SU-DHL-6 (cell line): Measurements from ENCODE around the gene TBC1D8.

Source experiments
- H2AFZ ChIP-seq: fragments of 200-600 bp; sonication (generic); 2 replicates; pipeline ENCODE4 v1.6.1; 2014; ENCODE audit warnings: low read depth, mild to moderate bottlenecking, moderate library complexity, mixed read lengths, antibody characterized with exemption, low read length; ENCODE audit not compliant: severe bottlenecking
- H3F3A ChIP-seq: fragments of 200-600 bp; shearing (Covaris generic); 2 replicates; pipeline ENCODE4 v1.6.0; 2016; ENCODE audit warnings: antibody characterized with exemption, mild to moderate bottlenecking; ENCODE audit not compliant: insufficient read depth
- H3K27ac ChIP-seq: fragments of 200-600 bp; sonication (generic); 2 replicates; pipeline ENCODE4 v1.5.1; 2016; ENCODE audit warnings: low read depth, mild to moderate bottlenecking, low read length, moderate library complexity, mixed read lengths
- H3K27me3 ChIP-seq: fragments of 200-600 bp; sonication (generic), shearing (Covaris generic); 2 replicates; pipeline ENCODE4 v1.6.0; 2014; ENCODE audit warnings: mild to moderate bottlenecking, low read length
- H3K36me3 ChIP-seq: fragments of 200-600 bp; sonication (generic); 2 replicates; pipeline ENCODE4 v1.6.1; 2014; ENCODE audit warnings: mild to moderate bottlenecking, low read length, mixed read lengths
- H3K4me2 ChIP-seq: fragments of 300-600, 200-600 bp; shearing (Covaris generic), sonication (generic); 2 replicates; pipeline ENCODE4 v1.6.0; 2014; ENCODE audit warnings: low read length, low read depth, mild to moderate bottlenecking; ENCODE audit not compliant: poor library complexity, severe bottlenecking
- H3K4me3 ChIP-seq: fragments of 200-600 bp; sonication (generic); 2 replicates; pipeline ENCODE4 v1.5.1; 2014; ENCODE audit warnings: antibody characterized with exemption, low read length, mild to moderate bottlenecking, mixed read lengths; ENCODE audit not compliant: insufficient read depth, poor library complexity, severe bottlenecking
- H3K79me2 ChIP-seq: fragments of 200-600 bp; sonication (generic); 2 replicates; pipeline ENCODE4 v1.6.1; 2014; ENCODE audit warnings: mild to moderate bottlenecking, low read length, moderate library complexity; ENCODE audit not compliant: insufficient read depth
- H3K9ac ChIP-seq: fragments of 200-600 bp; sonication (generic); 2 replicates; pipeline ENCODE4 v1.7.0; 2014; ENCODE audit warnings: mild to moderate bottlenecking, low read length
- H3K9me2 ChIP-seq: fragments of 200-600 bp; sonication (generic); replicated peaks from 2 replicates; pipeline ENCODE4 v1.6.1; 2014; ENCODE audit warnings: low read length; ENCODE audit not compliant: insufficient read depth
- H3K9me3 ChIP-seq: fragments of 200-600 bp; sonication (generic); 2 replicates; pipeline ENCODE4 v1.6.1; 2014; ENCODE audit warnings: low read length, mixed read lengths; ENCODE audit not compliant: insufficient read depth
- H4K20me1 ChIP-seq: fragments of 200-600 bp; sonication (generic); 2 replicates; pipeline ENCODE4 v1.6.1; 2014; ENCODE audit warnings: low read depth, mild to moderate bottlenecking, antibody characterized with exemption, low read length, moderate library complexity, mixed read lengths
- EZH2phosphoT487 ChIP-seq: fragments of 200-600 bp; sonication (generic), shearing (Covaris generic); conservative IDR thresholded peaks from 2 replicates; pipeline ENCODE4 v1.6.1; 2018; ENCODE audit warnings: mild to moderate bottlenecking, antibody characterized with exemption, low read length, moderate library complexity, mixed read lengths
- TF ChIP-seq, protein P1 (sequence below): fragments of 200-600 bp; sonication (generic); IDR thresholded peaks from one replicate; pipeline ENCODE4 v1.5.1; 2017; ENCODE audit warnings: antibody characterized with exemption, mild to moderate bottlenecking, low read length, moderate library complexity; ENCODE audit not compliant: insufficient read depth, poor library complexity, severe bottlenecking

Gene TBC1D8

DNA sequence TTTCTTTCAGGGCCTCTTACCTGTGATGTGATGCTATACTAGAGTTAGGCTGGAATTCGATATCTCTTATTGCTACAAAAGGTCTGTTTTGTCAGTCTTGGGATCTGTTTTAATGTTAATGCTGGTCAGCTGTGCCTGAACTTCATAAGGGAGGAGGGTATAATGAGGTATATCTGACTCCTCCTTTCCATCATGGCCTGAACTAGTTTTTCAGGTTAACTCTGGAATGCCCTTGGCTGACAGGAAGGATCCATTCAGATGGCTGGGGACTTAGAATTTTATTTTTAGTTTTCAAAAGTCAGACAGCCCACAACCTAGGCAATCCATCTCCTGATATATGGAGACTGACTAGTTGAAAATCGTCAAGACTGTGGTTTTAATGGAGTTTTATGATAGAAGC, 35.9 kb upstream of the TBC1D8 start:
- Histone ChIP-seq H3K27me3 (no peaks in the 10 kb centered on the region), H3K79me2 (no peaks in the 10 kb centered on the region), H3K36me3 (no peaks in the 10 kb centered on the region), H2AFZ (no peak overlapping the region), H4K20me1 (no peaks in the 10 kb centered on the region), H3K4me2 (no peak overlapping the region), H3K4me3 (no peak overlapping the region), H3F3A (no peaks in the 10 kb centered on the region), H3K27ac (no peak overlapping the region), H3K9me2 (no peaks in the 10 kb centered on the region), H3K9me3 (0 out of 2 replicates have a peak, but pooled peaks cover 8% of the 10 kb centered on the region), H3K9ac (no peak overlapping the region)
- no peak for TF ChIP-seq EZH2phosphoT487

DNA sequence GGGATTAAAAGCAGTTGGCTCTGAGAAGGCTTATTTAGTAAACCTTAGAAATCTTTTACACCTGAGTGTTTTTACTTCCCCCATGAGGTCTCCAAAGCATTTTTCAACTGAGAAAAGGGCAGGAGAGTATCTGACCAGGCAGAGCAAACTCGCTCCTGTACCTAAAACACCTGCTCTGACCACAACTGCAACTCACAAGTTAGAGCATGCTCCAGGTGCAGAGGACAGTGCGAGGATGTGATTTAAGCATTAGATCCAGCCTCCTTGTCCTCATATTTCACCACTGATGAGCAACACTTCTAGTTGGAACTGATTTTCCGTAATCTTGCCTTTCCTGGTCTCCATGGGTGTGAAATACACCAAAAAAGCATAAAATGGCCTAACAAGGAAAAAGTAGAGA, 34.5 kb upstream of the TBC1D8 start:
- Histone ChIP-seq H3K9me3 (0 out of 2 replicates have a peak, but pooled peaks cover 8% of the 10 kb centered on the region), H3K79me2 (no peaks in the 10 kb centered on the region), H3F3A (no peaks in the 10 kb centered on the region), H2AFZ (no peak overlapping the region), H3K36me3 (no peaks in the 10 kb centered on the region), H3K9me2 (no peaks in the 10 kb centered on the region), H4K20me1 (no peaks in the 10 kb centered on the region), H3K27me3 (no peaks in the 10 kb centered on the region), H3K27ac (no peak overlapping the region), H3K4me3 (no peak overlapping the region), H3K4me2 (no peak overlapping the region), H3K9ac (no peak overlapping the region)
- no peak for TF ChIP-seq EZH2phosphoT487
- TF ChIP-seq, protein P1, sequence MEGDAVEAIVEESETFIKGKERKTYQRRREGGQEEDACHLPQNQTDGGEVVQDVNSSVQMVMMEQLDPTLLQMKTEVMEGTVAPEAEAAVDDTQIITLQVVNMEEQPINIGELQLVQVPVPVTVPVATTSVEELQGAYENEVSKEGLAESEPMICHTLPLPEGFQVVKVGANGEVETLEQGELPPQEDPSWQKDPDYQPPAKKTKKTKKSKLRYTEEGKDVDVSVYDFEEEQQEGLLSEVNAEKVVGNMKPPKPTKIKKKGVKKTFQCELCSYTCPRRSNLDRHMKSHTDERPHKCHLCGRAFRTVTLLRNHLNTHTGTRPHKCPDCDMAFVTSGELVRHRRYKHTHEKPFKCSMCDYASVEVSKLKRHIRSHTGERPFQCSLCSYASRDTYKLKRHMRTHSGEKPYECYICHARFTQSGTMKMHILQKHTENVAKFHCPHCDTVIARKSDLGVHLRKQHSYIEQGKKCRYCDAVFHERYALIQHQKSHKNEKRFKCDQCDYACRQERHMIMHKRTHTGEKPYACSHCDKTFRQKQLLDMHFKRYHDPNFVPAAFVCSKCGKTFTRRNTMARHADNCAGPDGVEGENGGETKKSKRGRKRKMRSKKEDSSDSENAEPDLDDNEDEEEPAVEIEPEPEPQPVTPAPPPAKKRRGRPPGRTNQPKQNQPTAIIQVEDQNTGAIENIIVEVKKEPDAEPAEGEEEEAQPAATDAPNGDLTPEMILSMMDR: no peak

- Histone ChIP-seq H3F3A (no peaks in the 10 kb centered on the region), H2AFZ (no peak overlapping the region), H3K9ac (no peak overlapping the region), H3K4me2 (no peak overlapping the region), H4K20me1 (no peaks in the 10 kb centered on the region), H3K9me2 (no peaks in the 10 kb centered on the region), H3K79me2 (no peaks in the 10 kb centered on the region), H3K27me3 (no peaks in the 10 kb centered on the region), H3K9me3 (0 out of 2 replicates have a peak, but pooled peaks cover 8% of the 10 kb centered on the region), H3K4me3 (no peak overlapping the region), H3K36me3 (no peaks in the 10 kb centered on the region), H3K27ac (no peak overlapping the region)
- TF ChIP-seq, protein P1: no peak
Measured at GRCh38 chr2:101185085-101185484, 33.9 kb upstream of the TBC1D8 start.

GRCh38 chr2:101179982-101180381, 28.8 kb upstream of the TBC1D8 start:
- no peak for TF ChIP-seq EZH2phosphoT487
- TF ChIP-seq, protein P1: no peak
- H3K9me2 ChIP-seq: no peaks in the 10 kb centered on the region
- no peak overlapping the region for H2AFZ ChIP-seq
- no peaks in the 10 kb centered on the region for H3K9me3 ChIP-seq
- no peaks in the 10 kb centered on the region for H4K20me1 ChIP-seq
- H3K79me2 ChIP-seq: no peaks in the 10 kb centered on the region
- H3K4me3 ChIP-seq: no peak overlapping the region
- H3K9ac ChIP-seq: no peak overlapping the region
- H3K27ac ChIP-seq: no peak overlapping the region
- H3K36me3 ChIP-seq: no peaks in the 10 kb centered on the region
- H3F3A ChIP-seq: no peaks in the 10 kb centered on the region
- H3K4me2 ChIP-seq: no peak overlapping the region
- no peaks in the 10 kb centered on the region for H3K27me3 ChIP-seq
